Inferior parietal cortex (tissue), 1 donor: ENCODE results near the gene IL3.

ENCODE experiments used
- DNase-seq: peaks from one replicate; pipeline ENCODE4 v3.0.0-alpha.2; 2016; ENCODE audit errors: extremely low spot score

The IL3 gene

DNA sequence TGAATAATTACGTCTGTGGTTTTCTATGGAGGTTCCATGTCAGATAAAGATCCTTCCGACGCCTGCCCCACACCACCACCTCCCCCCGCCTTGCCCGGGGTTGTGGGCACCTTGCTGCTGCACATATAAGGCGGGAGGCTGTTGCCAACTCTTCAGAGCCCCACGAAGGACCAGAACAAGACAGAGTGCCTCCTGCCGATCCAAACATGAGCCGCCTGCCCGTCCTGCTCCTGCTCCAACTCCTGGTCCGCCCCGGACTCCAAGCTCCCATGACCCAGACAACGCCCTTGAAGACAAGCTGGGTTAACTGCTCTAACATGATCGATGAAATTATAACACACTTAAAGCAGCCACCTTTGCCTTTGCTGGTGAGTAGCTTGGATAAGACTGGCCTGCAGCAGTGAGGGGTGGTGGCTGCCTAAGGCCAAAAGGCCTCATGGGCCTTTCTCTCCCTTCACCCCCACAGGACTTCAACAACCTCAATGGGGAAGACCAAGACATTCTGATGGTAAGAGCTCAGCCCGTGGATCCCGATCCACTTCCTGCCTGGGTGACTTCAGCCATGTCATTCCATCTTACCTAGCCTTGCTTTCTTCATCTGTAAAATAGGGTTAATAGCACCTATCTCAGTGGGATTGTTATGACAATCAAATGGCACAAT is at the start of gene IL3:
TSS of gene IL3 (plus strand) at position 155 of the 661 bp plus-strand sequence. CDS start at position 207, 52 bp downstream.
- no peak for DNase-seq

DNA sequence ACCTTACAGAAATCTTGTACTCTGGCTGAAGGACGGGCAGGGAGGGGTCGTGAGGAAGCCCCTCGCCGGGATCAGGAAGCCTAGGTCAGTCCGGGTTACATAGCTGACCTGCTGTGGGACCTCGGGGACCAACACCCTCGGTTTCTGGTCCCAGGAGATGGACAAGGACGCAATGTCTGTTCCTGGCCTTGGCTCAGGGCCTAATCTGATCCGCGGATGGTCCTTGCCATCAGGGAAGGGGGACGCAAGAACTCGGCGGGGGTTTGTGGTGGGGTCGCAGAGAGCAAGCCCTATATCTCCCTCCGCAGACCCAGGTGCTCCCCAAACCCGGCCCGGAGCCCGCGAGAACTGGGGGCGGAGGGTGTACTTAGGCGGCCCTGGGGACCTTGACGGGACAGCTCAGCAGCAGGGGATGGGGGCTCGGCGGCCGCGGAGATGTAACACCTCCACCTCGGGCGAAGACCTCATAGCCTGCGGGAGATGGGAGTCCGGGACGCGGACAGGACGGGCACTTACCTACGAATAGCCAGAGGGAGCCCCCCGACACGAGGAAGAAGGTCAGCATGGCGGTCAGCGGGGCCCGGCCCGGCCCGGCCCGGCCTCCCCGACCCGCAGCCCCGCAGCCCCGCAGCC is 49.4 kb upstream of the IL3 start:
- DNase-seq, result no peak

DNA sequence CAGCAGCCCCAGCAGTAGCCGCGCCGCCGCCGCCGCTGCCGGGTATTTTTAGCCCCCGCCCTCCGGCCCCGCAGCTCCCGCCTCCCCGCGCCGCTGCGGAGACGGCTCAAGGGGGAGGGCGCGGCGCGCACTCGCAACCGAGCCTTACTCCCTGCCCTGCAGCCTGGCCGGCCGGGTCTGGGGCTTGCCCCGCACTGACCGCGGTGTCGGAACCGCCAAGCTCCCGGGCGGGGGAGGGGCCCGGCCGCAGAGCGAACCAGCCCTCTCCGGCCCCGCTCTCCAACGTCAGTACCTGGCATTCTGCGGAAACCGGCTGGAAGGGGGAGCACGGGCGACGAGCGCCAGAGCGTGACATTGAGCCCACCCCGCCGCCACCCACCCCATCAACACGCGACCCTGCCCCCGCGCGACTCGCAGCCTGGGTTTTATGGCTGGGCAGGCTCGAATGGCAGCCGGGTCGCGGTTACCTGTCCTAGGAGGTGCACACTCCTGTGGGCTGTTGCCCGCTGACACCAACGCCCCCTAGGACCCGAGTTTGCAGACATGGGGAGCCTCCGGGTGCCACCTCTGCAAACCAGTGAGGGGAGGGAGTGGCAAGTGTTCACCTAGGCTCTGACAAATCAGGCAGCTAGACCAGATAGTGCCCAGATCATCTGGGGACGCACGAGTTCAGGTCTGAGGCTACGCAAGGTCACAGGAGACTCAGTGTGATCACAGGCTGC is 48.7 kb upstream of the IL3 start, which contains the start of gene ACSL6:
TSS of gene ACSL6 (minus strand) at position 37 of the 722 bp plus-strand sequence. CDS start 105 bp downstream, outside the sequence.
- no peak for DNase-seq

DNA sequence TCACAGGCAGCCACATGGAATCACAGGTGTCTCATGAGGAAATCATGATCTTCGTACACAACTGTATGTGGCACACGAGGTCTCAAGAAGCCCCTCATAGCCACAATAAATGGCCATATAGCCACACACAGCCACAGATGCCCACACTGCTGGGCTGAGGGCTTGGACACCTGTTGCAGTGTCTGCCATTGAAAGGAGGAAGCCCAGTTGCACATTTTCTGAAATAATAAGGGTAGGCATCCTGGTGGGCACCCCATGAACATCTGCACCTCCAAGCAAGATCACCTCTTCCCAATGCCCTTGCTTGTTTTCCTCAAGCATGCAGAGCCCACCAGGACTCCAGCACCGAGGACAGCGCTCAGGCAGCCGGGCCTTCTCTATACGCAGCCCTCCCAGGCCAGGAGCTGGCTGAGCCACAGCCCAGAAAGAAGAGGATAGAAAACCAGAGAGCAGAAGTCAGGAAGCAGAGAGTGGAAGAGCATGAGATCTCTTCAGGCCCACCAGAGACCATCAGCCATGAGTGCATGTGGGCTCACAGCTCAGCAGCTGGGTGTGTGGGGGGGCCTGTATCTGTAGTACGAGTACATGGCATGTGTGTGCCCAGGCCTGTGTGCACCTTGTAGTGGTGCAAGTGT is 48.0 kb upstream of the IL3 start:
- DNase-seq, result no peak

GRCh38 chr5:132013006-132013689 is 47.3 kb upstream of the IL3 start:
- DNase-seq, result no peak

- no peak for DNase-seq
Measured at GRCh38 chr5:132013711-132014110, 46.7 kb upstream of the IL3 start.

- DNase-seq, result no peak
Measured at GRCh38 chr5:132016721-132017250, 43.7 kb upstream of the IL3 start.

GRCh38 chr5:132017316-132017715 is 43.1 kb upstream of the IL3 start:
- DNase-seq, result no peak

DNA sequence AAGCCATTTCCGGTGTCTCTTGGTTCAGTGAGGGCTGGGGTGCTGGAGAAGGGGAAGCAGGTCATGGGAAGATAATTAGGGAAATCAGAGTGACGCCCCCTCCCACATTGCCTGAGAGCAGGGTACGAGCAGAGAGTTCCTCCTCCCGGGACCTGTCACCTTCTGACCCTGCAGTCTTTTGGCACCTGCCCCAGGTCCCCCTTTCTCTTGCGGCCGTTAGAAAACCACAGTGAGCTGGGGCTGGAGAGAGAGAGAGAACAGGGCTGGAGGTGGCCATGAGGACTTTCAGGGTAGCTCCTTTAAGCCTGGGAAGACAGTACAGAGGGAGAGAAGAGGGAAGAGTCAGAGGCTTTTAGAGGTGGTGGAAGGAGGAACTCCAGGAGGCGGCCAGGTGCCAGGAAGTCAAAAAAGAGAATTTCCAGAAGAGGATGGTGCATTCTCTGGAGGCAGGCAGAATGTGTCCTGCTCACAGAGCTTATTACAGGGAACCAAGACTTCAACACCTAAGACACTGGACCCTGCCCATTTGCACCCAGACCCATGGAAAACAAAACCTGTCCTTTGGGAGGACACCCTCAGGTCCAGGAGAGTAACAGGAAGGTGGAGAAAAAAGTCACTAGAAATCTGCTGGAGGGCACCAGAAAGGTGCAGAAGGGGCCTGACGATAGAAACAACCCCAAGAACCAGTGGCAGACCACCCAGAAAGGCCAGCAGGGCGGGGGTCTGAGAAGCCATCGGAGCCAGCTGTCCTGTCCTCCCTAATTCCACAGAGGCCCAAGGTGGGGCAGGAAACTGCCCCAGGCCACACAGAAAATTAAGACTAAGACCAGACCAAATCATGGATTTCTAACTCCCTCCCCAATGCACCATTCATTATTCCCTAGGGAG is 42.5 kb upstream of the IL3 start:
- DNase-seq, result no peak

- DNase-seq, result no peak
Measured at GRCh38 chr5:132019337-132019736, 41.1 kb upstream of the IL3 start.

- DNase-seq, result no peak
Measured at GRCh38 chr5:132019857-132020555, 40.4 kb upstream of the IL3 start.

DNA sequence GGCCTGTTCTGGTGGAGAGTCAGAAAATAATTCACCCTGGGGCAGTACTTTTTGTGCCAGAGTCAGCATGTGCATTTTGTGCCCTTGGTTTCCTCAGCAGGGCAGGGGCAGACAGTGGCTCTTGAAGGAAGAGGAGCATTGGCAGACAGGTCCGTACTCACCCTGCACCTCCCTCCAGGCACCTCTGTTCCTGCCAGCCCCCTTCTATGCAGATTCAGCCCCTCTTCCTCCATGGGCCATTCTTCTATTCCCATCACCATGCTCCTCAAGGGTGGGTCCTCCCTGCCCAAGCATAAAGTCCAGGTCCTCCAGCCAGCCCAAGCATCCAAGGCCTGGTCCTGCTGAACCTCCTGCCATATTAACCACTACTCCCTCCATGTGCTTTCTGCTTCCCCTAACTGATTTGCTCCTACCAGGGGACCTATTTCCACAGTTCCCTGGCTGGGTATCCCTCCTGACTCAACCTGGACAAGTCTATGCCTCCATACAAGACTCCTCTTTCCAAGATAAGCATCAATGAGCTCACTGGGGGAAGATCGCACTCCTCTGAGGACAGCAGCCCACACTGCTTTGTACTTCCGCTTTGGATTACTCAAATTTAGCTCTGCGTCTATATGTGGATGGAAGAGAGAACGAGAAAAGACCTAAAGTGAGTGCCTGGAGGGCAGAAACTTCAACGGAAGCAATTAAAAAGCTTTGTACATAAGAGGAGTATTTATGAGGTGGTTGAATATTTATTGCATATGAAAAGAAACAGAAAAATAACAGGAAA is 39.7 kb upstream of the IL3 start:
- no peak for DNase-seq

DNA sequence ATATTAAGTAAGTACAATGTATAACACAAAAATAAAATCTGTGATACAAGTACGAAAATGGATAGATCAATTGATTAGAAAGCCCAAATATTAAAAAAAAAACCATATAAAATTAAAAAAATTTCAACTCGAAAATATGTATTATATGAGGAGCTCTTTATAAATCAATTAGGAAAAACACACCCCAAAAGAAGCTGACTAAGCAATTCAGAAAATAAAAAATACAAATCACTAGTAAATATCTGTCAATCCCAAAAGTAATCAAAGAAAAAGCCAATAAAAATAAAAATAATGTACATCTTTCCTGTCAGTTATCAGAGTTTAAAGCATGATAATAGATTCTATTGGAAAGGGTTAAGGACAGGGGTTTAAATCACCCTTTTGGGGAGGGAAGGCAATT is 38.8 kb upstream of the IL3 start:
- no peak for DNase-seq

DNA sequence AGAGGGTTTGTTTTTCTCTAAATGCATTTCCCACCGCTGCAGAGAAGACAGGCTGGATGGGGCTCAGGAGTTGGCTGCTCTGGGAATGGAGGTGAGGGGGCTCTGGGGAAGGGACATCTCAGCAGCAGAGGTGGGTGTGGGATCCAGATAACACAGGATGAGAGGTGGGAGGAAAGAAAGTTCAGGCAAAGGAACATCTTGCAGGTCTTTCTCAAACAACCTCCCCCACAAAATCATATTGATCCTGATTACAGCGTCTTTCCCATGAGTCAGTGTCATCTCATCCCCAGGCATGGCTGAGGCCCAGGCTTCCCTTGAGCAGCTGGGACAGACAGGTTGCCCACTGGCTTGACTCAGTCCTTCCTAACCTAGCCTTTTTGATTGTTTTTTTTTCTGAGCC is 37.7 kb upstream of the IL3 start:
- no peak for DNase-seq

DNA sequence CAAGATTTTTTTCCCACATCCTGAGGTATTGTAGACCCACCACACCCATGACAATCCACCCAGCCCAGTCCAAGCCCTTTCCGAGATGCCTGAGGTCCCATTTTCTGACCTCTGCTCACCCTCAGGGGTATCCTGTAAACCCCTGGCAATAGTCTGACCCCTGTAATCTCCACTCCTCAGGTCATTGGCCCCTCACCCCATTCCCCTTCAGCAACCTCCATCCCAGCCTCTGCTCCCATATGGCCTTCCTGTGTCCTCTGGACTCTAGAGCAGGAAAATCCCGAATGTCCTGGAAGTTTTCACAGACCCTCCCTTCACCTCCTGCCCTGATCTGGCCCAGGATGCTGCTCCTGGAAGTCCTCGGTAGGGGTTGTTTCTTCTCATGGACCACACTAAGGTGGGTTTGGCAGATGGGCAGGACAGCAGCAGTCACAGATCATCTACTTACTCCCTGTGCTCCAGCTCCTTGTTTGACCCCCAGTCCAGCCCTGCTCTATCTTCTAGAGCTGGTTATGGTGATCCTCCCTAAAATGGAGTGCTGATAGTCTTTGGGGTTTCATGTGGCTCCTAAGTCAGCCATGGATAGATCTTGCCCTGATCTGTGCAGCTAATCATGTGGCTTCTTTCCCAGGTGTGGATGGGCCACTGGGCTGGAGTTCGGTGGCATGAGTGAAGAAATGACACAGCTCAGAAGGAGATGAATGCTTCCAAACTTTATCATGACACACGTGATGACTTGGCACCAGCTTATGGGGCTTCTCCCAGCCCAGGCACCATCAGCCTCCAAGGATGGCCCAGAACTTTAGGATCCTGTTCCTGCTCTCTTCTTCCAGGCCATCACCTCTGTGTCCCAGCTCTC is 37.0 kb upstream of the IL3 start:
- no peak for DNase-seq

- DNase-seq, result no peak
Measured at GRCh38 chr5:132024117-132024435, 36.4 kb upstream of the IL3 start.

DNA sequence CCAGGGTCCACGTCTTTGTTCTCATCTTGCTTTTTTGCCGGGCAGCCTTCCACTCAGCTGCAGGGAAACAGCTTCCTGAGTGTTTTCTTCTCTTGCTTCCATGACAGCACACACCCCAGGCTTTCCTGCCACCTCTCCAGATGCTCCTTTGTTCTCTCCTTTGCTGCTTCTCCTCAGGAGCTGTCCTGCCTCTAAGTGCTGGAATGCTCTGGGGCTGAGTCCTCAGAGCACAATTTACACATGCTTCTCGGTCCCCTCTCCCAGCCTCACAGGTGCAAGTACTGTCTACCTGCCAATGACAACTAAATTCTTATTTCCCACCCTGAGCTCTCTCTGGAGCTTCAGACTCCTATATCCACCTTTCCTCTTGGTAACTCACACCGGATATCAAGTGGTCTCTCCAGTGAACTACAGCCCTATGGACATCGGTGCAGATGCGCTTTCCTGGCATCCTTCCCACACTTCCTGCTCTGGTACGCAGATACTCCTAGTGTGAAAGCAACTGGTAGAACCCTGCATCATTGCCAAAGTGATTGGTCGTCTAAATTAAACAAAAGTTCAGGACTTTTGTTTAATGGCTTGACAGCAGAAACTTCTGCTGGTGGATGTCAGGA is 35.6 kb upstream of the IL3 start:
- DNase-seq, result no peak

- no peak for DNase-seq
Measured at GRCh38 chr5:132025403-132025971, 35.0 kb upstream of the IL3 start.
